ENCODE measurements around the gene RASA2. TPM values are rescaled to one million over a fixed set of nuclear protein-coding genes. Genes with fewer than 3 reads are reported as not detected.

Gene RASA2
- total and polyA plus RNA-seq, 9 donors: 8.4 to 13.8 (median 10.6) TPM

- no peaks in the 10 kb centered on the region for H3K27me3 ChIP-seq (ENCODE audit: control insufficient read depth, insufficient read depth, low read length)
- H3K36me3 ChIP-seq (ENCODE audit: control insufficient read depth, insufficient read depth, low read length): no peaks in the 10 kb centered on the region
- no peaks in the 10 kb centered on the region for H3K9me3 ChIP-seq (replicated peaks; ENCODE audit: control insufficient read depth, low read depth, low read length)
- no peak overlapping the region for H3K4me3 ChIP-seq (ENCODE audit: low read length)
- no peak overlapping the region for H3K27ac ChIP-seq (ENCODE audit: low read length)
- no peaks in the 10 kb centered on the region for H3K4me1 ChIP-seq (ENCODE audit: control insufficient read depth, insufficient read depth, low read length)
- no peak for DNase-seq
- 43% methylated on average over 1 of the region's 2 CpGs for WGBS (ENCODE audit: insufficient coverage)
These were observed 164.6 kb downstream of the RASA2 start for GRCh38 chr3:141651409-141651808.

GRCh38 chr3:141652349-141652748 lies 165.5 kb downstream of the RASA2 start:
- Histone ChIP-seq H3K27me3 (ENCODE audit: control insufficient read depth, insufficient read depth, low read length) (peaks cover 6% of the 10 kb centered on the region), H3K4me3 (ENCODE audit: low read length) (no peak overlapping the region), H3K4me1 (ENCODE audit: control insufficient read depth, insufficient read depth, low read length) (no peaks in the 10 kb centered on the region), H3K9me3 (replicated peaks; ENCODE audit: control insufficient read depth, low read depth, low read length) (peaks cover 3% of the 10 kb centered on the region), H3K27ac (ENCODE audit: low read length) (no peak overlapping the region), H3K36me3 (ENCODE audit: control insufficient read depth, insufficient read depth, low read length) (no peaks in the 10 kb centered on the region)
- WGBS (ENCODE audit: insufficient coverage): 93% methylated on average over 2 of the region's 5 CpGs
- no peak for DNase-seq

- 36% methylated on average over 3 of the region's 4 CpGs for WGBS (ENCODE audit: insufficient coverage)
- Histone ChIP-seq H3K4me3 (ENCODE audit: low read length) (no peak overlapping the region), H3K27me3 (ENCODE audit: control insufficient read depth, insufficient read depth, low read length) (peaks cover 18% of the 10 kb centered on the region), H3K4me1 (ENCODE audit: control insufficient read depth, insufficient read depth, low read length) (no peaks in the 10 kb centered on the region), H3K36me3 (ENCODE audit: control insufficient read depth, insufficient read depth, low read length) (no peaks in the 10 kb centered on the region), H3K9me3 (replicated peaks; ENCODE audit: control insufficient read depth, low read depth, low read length) (peaks cover 6% of the 10 kb centered on the region), H3K27ac (ENCODE audit: low read length) (no peak overlapping the region)
- DNase-seq: no peak
These were observed 167.0 kb downstream of the RASA2 start for GRCh38 chr3:141653847-141654246.

GRCh38 chr3:141655801-141656200 lies 169.0 kb downstream of the RASA2 start:
- WGBS (ENCODE audit: insufficient coverage): no CpG with 5 or more reads among the region's 4 CpGs
- Histone ChIP-seq H3K4me3 (ENCODE audit: low read length) (no peak overlapping the region), H3K36me3 (ENCODE audit: control insufficient read depth, insufficient read depth, low read length) (no peaks in the 10 kb centered on the region), H3K9me3 (replicated peaks; ENCODE audit: control insufficient read depth, low read depth, low read length) (peaks cover 6% of the 10 kb centered on the region), H3K27me3 (ENCODE audit: control insufficient read depth, insufficient read depth, low read length) (peaks cover 35% of the 10 kb centered on the region), H3K4me1 (ENCODE audit: control insufficient read depth, insufficient read depth, low read length) (peaks cover 9% of the 10 kb centered on the region), H3K27ac (ENCODE audit: low read length) (no peak overlapping the region)
- no peak for DNase-seq

- H3K27ac ChIP-seq (ENCODE audit: low read length): no peak overlapping the region
- peaks cover 6% of the 10 kb centered on the region for H3K9me3 ChIP-seq (replicated peaks; ENCODE audit: control insufficient read depth, low read depth, low read length)
- WGBS (ENCODE audit: insufficient coverage): 62% methylated on average over 4 of the region's 4 CpGs
- peaks cover 9% of the 10 kb centered on the region for H3K4me1 ChIP-seq (ENCODE audit: control insufficient read depth, insufficient read depth, low read length)
- no peaks in the 10 kb centered on the region for H3K36me3 ChIP-seq (ENCODE audit: control insufficient read depth, insufficient read depth, low read length)
- peaks cover 41% of the 10 kb centered on the region for H3K27me3 ChIP-seq (ENCODE audit: control insufficient read depth, insufficient read depth, low read length)
- no peak for DNase-seq
- H3K4me3 ChIP-seq (ENCODE audit: low read length): no peak overlapping the region
These were observed 169.9 kb downstream of the RASA2 start for GRCh38 chr3:141656771-141657170.

- Histone ChIP-seq H3K27me3 (ENCODE audit: control insufficient read depth, insufficient read depth, low read length) (peaks cover 41% of the 10 kb centered on the region), H3K9me3 (replicated peaks; ENCODE audit: control insufficient read depth, low read depth, low read length) (peaks cover 6% of the 10 kb centered on the region), H3K27ac (ENCODE audit: low read length) (no peak overlapping the region), H3K36me3 (ENCODE audit: control insufficient read depth, insufficient read depth, low read length) (no peaks in the 10 kb centered on the region), H3K4me3 (ENCODE audit: low read length) (no peak overlapping the region), H3K4me1 (ENCODE audit: control insufficient read depth, insufficient read depth, low read length) (peaks cover 9% of the 10 kb centered on the region)
- DNase-seq: no peak
These were observed 170.7 kb downstream of the RASA2 start for GRCh38 chr3:141657516-141657915.

GRCh38 chr3:141659821-141660613 lies 173.2 kb downstream of the RASA2 start:
- Histone ChIP-seq H3K9me3 (replicated peaks; ENCODE audit: control insufficient read depth, low read depth, low read length) (peaks cover 6% of the 10 kb centered on the region), H3K4me3 (ENCODE audit: low read length) (peak overlapping the region; percentile 45), H3K4me1 (ENCODE audit: control insufficient read depth, insufficient read depth, low read length) (peaks cover 12% of the 10 kb centered on the region), H3K27me3 (ENCODE audit: control insufficient read depth, insufficient read depth, low read length) (peaks cover 41% of the 10 kb centered on the region), H3K27ac (ENCODE audit: low read length) (no peak overlapping the region), H3K36me3 (ENCODE audit: control insufficient read depth, insufficient read depth, low read length) (no peaks in the 10 kb centered on the region)
- DNase-seq: peak; percentile 54
- WGBS (ENCODE audit: insufficient coverage): under 1% methylated on average over 50 of the region's 64 CpGs

- Histone ChIP-seq H3K27ac (ENCODE audit: low read length) (no peak overlapping the region), H3K27me3 (ENCODE audit: control insufficient read depth, insufficient read depth, low read length) (peaks cover 41% of the 10 kb centered on the region), H3K4me3 (ENCODE audit: low read length) (peak overlapping the region; percentile 45), H3K4me1 (ENCODE audit: control insufficient read depth, insufficient read depth, low read length) (peaks cover 12% of the 10 kb centered on the region), H3K9me3 (replicated peaks; ENCODE audit: control insufficient read depth, low read depth, low read length) (peaks cover 6% of the 10 kb centered on the region), H3K36me3 (ENCODE audit: control insufficient read depth, insufficient read depth, low read length) (no peaks in the 10 kb centered on the region)
- WGBS (ENCODE audit: insufficient coverage): no CpG with 5 or more reads among the region's 9 CpGs
- no peak for DNase-seq
These were observed 173.8 kb downstream of the RASA2 start for GRCh38 chr3:141660614-141660947.

GRCh38 chr3:141661229-141662196 lies 174.7 kb downstream of the RASA2 start:
- Histone ChIP-seq H3K4me1 (ENCODE audit: control insufficient read depth, insufficient read depth, low read length) (peaks cover 12% of the 10 kb centered on the region), H3K4me3 (ENCODE audit: low read length) (no peak overlapping the region), H3K36me3 (ENCODE audit: control insufficient read depth, insufficient read depth, low read length) (no peaks in the 10 kb centered on the region), H3K27ac (ENCODE audit: low read length) (no peak overlapping the region), H3K9me3 (replicated peaks; ENCODE audit: control insufficient read depth, low read depth, low read length) (peaks cover 6% of the 10 kb centered on the region), H3K27me3 (ENCODE audit: control insufficient read depth, insufficient read depth, low read length) (peaks cover 41% of the 10 kb centered on the region)
- no peak for DNase-seq
- 66% methylated on average over 3 of the region's 11 CpGs for WGBS (ENCODE audit: insufficient coverage)

GRCh38 chr3:141663993-141664392 lies 177.2 kb downstream of the RASA2 start:
- H3K4me1 ChIP-seq (ENCODE audit: control insufficient read depth, insufficient read depth, low read length): peaks cover 12% of the 10 kb centered on the region
- no peak overlapping the region for H3K4me3 ChIP-seq (ENCODE audit: low read length)
- H3K9me3 ChIP-seq (replicated peaks; ENCODE audit: control insufficient read depth, low read depth, low read length): peaks cover 5% of the 10 kb centered on the region
- H3K27me3 ChIP-seq (ENCODE audit: control insufficient read depth, insufficient read depth, low read length): peaks cover 22% of the 10 kb centered on the region
- no peaks in the 10 kb centered on the region for H3K36me3 ChIP-seq (ENCODE audit: control insufficient read depth, insufficient read depth, low read length)
- DNase-seq: no peak
- no peak overlapping the region for H3K27ac ChIP-seq (ENCODE audit: low read length)
- WGBS (ENCODE audit: insufficient coverage): 10% methylated on average over 4 of the region's 8 CpGs
